ENCODE results near the gene CCL14. TPM values are rescaled to one million over a fixed set of nuclear protein-coding genes. Genes with fewer than 3 reads are reported as not detected.

The CCL14 gene
- total and polyA plus RNA-seq, 2 of the 13 experiments (the other 11 are each of a cell fraction or from before 2014, with no cell fraction given): 1.1 to 1.7 TPM

GRCh38 chr17:35973333-35974260 lies 12.9 kb downstream of the CCL14 start (continued):
- TF ChIP-seq, protein P1, sequence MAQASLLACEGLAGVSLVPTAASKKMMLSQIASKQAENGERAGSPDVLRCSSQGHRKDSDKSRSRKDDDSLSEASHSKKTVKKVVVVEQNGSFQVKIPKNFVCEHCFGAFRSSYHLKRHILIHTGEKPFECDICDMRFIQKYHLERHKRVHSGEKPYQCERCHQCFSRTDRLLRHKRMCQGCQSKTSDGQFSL (CRISPR knock-in tag; IDR thresholded peaks at IDR 0.05): no peak
- no peak; the same call in 1 of the 2 replicates for TF ChIP-seq ZSCAN21 (CRISPR knock-in tag; IDR thresholded peaks at IDR 0.05; ENCODE audit: borderline replicate concordance)
- no peak for TF ChIP-seq ZNF777 (CRISPR knock-in tag; IDR thresholded peaks at IDR 0.05)
- 0 out of 2 replicates have a peak, but pooled peaks have one; percentile 27 for TF ChIP-seq ZNF556 (CRISPR knock-in tag; IDR thresholded peaks at IDR 0.05; ENCODE audit: borderline replicate concordance)
- peak; percentile 58; the same call in 1 of the 2 replicates for TF ChIP-seq ZNF460 (CRISPR knock-in tag; IDR thresholded peaks at IDR 0.05; ENCODE audit: borderline replicate concordance)
- peak; percentile 97 for TF ChIP-seq THRA (CRISPR knock-in tag; IDR thresholded peaks at IDR 0.05; ENCODE audit: borderline replicate concordance)
- no peak for TF ChIP-seq PAX8 (CRISPR knock-in tag; IDR thresholded peaks at IDR 0.05; ENCODE audit: borderline replicate concordance)
- TF ChIP-seq FOXM1 (CRISPR knock-in tag; IDR thresholded peaks at IDR 0.05): no peak
- no peak for TF ChIP-seq SOX6 (IDR thresholded peaks at IDR 0.05)
- TF ChIP-seq SOX6 (CRISPR knock-in tag; IDR thresholded peaks at IDR 0.05): peak; percentile 97
- TF ChIP-seq SETDB1 (CRISPR knock-in tag; IDR thresholded peaks at IDR 0.05; ENCODE audit: borderline replicate concordance): no peak
- TF ChIP-seq GMEB1 (CRISPR knock-in tag; IDR thresholded peaks at IDR 0.05; ENCODE audit: borderline replicate concordance): 0 out of 2 replicates have a peak, but pooled peaks have one; percentile 41
- TF ChIP-seq, protein P2, sequence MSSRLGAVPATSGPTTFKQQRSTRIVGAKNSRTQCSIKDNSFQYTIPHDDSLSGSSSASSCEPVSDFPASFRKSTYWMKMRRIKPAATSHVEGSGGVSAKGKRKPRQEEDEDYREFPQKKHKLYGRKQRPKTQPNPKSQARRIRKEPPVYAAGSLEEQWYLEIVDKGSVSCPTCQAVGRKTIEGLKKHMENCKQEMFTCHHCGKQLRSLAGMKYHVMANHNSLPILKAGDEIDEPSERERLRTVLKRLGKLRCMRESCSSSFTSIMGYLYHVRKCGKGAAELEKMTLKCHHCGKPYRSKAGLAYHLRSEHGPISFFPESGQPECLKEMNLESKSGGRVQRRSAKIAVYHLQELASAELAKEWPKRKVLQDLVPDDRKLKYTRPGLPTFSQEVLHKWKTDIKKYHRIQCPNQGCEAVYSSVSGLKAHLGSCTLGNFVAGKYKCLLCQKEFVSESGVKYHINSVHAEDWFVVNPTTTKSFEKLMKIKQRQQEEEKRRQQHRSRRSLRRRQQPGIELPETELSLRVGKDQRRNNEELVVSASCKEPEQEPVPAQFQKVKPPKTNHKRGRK (CRISPR knock-in tag; IDR thresholded peaks at IDR 0.05): no peak
- no peak for TF ChIP-seq PCBP2 (optimal IDR thresholded peaks at IDR 0.05; ENCODE audit: low read depth, low read length, poor library complexity, severe bottlenecking)
- TF ChIP-seq, protein P3, sequence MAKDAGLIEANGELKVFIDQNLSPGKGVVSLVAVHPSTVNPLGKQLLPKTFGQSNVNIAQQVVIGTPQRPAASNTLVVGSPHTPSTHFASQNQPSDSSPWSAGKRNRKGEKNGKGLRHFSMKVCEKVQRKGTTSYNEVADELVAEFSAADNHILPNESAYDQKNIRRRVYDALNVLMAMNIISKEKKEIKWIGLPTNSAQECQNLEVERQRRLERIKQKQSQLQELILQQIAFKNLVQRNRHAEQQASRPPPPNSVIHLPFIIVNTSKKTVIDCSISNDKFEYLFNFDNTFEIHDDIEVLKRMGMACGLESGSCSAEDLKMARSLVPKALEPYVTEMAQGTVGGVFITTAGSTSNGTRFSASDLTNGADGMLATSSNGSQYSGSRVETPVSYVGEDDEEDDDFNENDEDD (CRISPR knock-in tag; IDR thresholded peaks at IDR 0.05; ENCODE audit: borderline replicate concordance): no peak
- no peak for TF ChIP-seq AKNA (CRISPR knock-in tag; IDR thresholded peaks at IDR 0.05; ENCODE audit: borderline replicate concordance)
